ENCODE data around the gene AGAP3. TPM values are rescaled to one million over a fixed set of nuclear protein-coding genes. Genes with fewer than 3 reads are reported as not detected.

AGAP3 gene
- total RNA-seq, 1 donor from 2014 or later, result 156 TPM

DNA sequence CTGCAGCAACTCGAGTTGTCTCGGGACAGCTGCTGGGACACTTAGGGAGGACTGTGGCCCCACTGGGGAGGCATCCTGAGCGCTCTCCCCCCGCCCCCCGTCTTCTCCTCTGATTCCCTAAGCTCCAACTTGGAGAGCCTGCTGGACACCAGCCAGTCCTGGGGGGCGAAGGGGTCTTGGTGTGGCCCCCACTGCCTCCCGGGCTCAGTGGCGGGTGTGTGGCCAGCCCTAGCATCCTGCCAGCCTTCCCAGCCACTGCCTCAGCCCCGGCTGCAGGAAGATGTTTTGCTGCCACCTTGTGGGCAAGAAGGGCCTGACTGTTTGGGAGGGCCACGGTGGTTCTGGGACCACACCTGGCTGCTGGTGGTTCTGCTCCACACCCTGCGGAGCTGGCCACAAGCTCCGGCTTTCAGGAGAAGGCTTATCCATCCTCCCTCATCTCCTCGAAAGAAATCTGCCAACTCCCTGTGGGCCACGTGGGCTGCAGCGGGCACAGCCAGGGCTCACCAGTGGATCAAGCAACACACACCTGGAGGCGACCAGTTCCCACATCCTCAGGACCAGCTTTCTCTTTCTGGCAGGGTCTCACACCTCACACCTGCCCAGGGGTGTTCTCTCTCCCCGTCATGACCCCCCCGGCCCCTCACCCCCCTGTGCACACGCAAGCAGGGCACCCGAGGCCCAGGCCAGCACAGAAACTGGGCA, 24.8 kb downstream of the AGAP3 start:
- Mint-ChIP-seq H3K36me3 (ENCODE audit: low read depth, unreplicated experiment) (peaks cover 2% of the 10 kb centered on the region), H3K27ac (ENCODE audit: unreplicated experiment) (no peak overlapping the region), H3K4me3 (ENCODE audit: unreplicated experiment) (no peak overlapping the region), H3K4me1 (ENCODE audit: low read depth, unreplicated experiment) (peaks cover 37% of the 10 kb centered on the region), H3K27me3 (ENCODE audit: low read depth, unreplicated experiment) (no peaks in the 10 kb centered on the region), H3K9me3 (ENCODE audit: unreplicated experiment) (no peaks in the 10 kb centered on the region)
- Histone ChIP-seq H3K4me3 (ENCODE audit: insufficient read depth, low read depth, low read length) (no peak overlapping the region), H4K20me1 (ENCODE audit: insufficient read depth, low read length) (peaks cover 82% of the 10 kb centered on the region), H3K79me2 (ENCODE audit: insufficient read depth, low read length) (peaks cover 76% of the 10 kb centered on the region), H3K4me1 (ENCODE audit: insufficient read depth, low read length) (peaks cover 25% of the 10 kb centered on the region), H3K9me3 (ENCODE audit: insufficient read depth, low read depth, low read length) (no peaks in the 10 kb centered on the region), H3K27me3 (ENCODE audit: insufficient read depth, low read length) (no peaks in the 10 kb centered on the region), H3K27ac (ENCODE audit: low read depth, low read length) (no peak overlapping the region), H2AFZ (ENCODE audit: low read depth, low read length) (no peak overlapping the region), H3K4me2 (ENCODE audit: low read length) (no peak overlapping the region), H3K36me3 (ENCODE audit: insufficient read depth, low read length) (no peaks in the 10 kb centered on the region), H3K9ac (ENCODE audit: low read length) (no peak overlapping the region)
- TF ChIP-seq, protein P1, sequence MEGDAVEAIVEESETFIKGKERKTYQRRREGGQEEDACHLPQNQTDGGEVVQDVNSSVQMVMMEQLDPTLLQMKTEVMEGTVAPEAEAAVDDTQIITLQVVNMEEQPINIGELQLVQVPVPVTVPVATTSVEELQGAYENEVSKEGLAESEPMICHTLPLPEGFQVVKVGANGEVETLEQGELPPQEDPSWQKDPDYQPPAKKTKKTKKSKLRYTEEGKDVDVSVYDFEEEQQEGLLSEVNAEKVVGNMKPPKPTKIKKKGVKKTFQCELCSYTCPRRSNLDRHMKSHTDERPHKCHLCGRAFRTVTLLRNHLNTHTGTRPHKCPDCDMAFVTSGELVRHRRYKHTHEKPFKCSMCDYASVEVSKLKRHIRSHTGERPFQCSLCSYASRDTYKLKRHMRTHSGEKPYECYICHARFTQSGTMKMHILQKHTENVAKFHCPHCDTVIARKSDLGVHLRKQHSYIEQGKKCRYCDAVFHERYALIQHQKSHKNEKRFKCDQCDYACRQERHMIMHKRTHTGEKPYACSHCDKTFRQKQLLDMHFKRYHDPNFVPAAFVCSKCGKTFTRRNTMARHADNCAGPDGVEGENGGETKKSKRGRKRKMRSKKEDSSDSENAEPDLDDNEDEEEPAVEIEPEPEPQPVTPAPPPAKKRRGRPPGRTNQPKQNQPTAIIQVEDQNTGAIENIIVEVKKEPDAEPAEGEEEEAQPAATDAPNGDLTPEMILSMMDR (IDR thresholded peaks at IDR 0.05; ENCODE audit: insufficient read depth, low read depth, low read length), result peak; percentile 65
- no peak for TF ChIP-seq EZH2 (IDR thresholded peaks at IDR 0.05; ENCODE audit: insufficient read depth, low read length)
- no peak for DNase-seq (ENCODE audit: low read depth)
- no peak for FAIRE-seq

DNA sequence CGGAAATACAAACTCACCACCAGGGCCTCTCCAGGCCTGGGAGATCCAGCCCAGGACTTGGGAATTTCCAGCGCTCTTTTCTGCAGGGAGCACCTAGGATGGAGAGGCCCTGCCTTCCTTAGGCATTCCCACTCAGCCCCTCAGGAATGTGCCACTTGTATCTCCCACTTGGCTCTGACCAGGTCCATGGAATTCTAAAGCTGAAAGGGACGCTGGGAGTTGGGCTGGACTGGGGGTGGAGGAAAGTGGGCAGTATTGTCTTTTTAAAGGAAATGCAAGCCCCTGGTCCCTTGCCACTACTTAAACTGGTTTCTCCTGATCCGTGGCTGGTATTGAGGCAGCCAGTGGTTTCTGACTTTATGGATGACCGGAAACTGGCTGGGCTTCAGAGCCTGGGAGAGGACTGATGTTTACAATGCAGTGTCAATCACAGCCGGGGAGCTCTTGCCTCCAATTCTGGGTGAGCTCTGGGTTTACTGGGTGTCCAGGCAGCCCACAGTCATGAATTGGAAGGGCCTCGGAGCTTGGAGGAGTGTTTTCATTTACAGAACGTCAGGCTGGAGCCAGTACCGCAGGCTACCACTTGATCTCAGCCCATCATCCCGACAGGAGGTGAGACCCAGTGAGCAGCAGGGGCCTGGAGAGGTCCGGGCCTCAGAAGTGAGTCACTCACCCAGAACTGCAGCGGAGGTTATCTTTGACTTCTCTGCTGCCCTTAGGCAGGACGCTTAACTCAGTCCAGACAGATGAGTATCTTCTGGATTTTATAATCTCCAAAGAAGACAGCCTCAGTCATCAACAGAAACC, 27.3 kb downstream of the AGAP3 start:
- Histone ChIP-seq H3K27ac (ENCODE audit: low read depth, low read length) (peak overlapping the region; percentile 80), H3K36me3 (ENCODE audit: insufficient read depth, low read length) (no peaks in the 10 kb centered on the region), H3K9me3 (ENCODE audit: insufficient read depth, low read depth, low read length) (no peaks in the 10 kb centered on the region), H3K4me2 (ENCODE audit: low read length) (peak overlapping the region; percentile 79), H3K9ac (ENCODE audit: low read length) (peak overlapping the region; percentile 65), H3K4me3 (ENCODE audit: insufficient read depth, low read depth, low read length) (peak overlapping the region; percentile 45), H3K79me2 (ENCODE audit: insufficient read depth, low read length) (peaks cover 81% of the 10 kb centered on the region), H2AFZ (ENCODE audit: low read depth, low read length) (peak overlapping the region; percentile 42), H3K27me3 (ENCODE audit: insufficient read depth, low read length) (no peaks in the 10 kb centered on the region), H4K20me1 (ENCODE audit: insufficient read depth, low read length) (peaks cover 87% of the 10 kb centered on the region), H3K4me1 (ENCODE audit: insufficient read depth, low read length) (peaks cover 30% of the 10 kb centered on the region)
- peak; percentile 5 for FAIRE-seq
- H3K36me3 Mint-ChIP-seq (ENCODE audit: low read depth, unreplicated experiment), result peaks cover 5% of the 10 kb centered on the region
- DNase-seq (ENCODE audit: low read depth), result peak; percentile 96
- no peaks in the 10 kb centered on the region for H3K27me3 Mint-ChIP-seq (ENCODE audit: low read depth, unreplicated experiment)
- peak overlapping the region; percentile 84 for H3K4me3 Mint-ChIP-seq (ENCODE audit: unreplicated experiment)
- H3K27ac Mint-ChIP-seq (ENCODE audit: unreplicated experiment), result peak overlapping the region; percentile 97
- no peaks in the 10 kb centered on the region for H3K9me3 Mint-ChIP-seq (ENCODE audit: unreplicated experiment)
- peaks cover 36% of the 10 kb centered on the region for H3K4me1 Mint-ChIP-seq (ENCODE audit: low read depth, unreplicated experiment)
- TF ChIP-seq, protein P1 (IDR thresholded peaks at IDR 0.05; ENCODE audit: insufficient read depth, low read depth, low read length), result no peak
- TF ChIP-seq EZH2 (IDR thresholded peaks at IDR 0.05; ENCODE audit: insufficient read depth, low read length), result no peak

Measured in astrocyte (in vitro differentiated cells and primary cell).